ENCODE data around the gene FAM120B.
A peak's percentile ranks its signal among the peaks of the same experiment; 100 is the strongest.

The FAM120B gene

DNA sequence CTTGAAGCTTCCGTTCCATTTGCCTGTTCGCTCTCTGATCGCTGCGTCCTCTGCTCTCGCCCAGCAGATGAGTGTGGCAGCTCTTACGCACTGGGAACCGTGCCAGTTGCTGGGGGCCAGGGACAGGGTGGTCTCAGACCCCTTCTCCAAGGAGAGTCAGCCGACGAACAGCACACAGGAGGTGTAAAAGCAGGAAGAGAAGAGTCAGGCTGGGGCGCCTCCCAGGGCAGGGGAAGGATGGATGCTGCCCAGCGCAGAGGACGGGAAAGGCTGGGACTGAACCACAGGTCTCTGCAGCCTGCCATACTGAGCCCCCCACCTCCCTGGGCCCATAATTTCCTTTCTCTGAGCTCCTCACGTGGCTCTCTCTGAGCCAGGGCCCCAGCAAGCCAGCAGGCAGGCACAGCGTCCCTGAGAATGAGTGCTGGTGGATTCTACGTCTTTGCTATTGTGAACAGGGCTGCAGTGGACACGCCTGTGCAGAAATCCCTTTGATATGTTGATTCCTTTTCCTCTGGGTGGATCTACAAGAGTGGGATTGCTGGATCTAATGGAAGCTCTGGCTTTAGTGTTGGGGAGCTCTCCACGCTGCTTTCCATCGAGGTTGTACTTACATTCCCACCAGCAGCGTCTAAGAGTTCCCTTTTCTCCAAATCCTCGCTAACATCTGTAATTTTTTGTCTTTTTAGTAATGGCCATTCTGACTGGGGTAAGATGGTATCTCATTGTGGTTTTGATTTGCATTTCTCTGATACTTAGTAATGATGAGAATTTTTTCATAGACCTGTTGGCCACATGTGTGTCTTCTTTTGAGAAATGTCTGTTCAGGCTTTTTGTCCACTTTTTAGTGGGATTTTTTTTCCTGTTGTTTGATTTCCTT lies 142.4 kb downstream of the FAM120B start:
- peak; percentile 16 for DNase-seq

- DNase-seq, result no peak
Measured at GRCh38 chr6:170449835-170450753, 143.5 kb downstream of the FAM120B start.

- no peak for DNase-seq
Measured at GRCh38 chr6:170450916-170451761, 144.6 kb downstream of the FAM120B start.

DNA sequence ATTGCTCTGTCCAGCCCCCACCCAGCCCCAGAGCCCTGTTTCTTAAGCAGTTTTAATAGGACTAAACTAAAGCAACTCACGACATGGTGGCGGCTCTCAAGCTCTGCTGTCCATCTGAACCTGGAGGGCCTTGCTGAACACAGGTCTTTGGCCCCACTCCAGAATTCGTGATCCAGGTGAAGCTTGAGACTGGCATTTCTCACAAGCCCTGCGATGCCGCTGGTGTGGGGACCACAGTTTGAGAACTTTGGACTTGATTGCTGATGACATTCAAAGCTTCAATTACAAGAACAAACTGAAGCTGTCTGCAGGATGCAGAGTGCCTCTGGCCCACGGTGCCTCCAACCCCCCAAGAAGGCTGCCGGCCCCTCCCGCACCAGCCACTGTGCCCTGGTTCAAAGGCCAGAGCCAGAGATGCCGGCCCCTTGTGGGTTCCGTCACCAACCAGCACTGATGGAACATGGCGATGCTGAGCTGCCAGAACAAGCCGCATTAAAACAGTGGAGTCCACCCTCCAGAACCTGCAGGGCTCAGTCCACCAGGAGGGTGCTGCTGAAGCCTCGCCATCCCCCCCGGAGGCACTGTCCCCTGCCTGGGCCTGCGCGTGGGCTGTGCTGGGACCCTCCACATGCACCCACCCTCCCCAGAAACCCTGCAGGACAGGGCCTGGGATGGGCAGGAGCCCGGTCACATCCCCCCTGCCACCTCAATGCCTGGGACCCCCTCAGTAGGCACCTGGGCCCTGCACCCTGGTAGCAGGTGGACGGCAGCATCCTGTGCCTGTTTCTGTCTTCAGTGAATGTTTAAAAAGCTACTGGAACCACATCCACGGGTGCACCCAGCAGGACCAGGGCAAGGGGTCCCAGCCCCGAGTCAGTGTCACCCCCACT lies 145.4 kb downstream of the FAM120B start:
- no peak for DNase-seq

GRCh38 chr6:170452767-170453545 lies 146.4 kb downstream of the FAM120B start:
- DNase-seq, result no peak

DNA sequence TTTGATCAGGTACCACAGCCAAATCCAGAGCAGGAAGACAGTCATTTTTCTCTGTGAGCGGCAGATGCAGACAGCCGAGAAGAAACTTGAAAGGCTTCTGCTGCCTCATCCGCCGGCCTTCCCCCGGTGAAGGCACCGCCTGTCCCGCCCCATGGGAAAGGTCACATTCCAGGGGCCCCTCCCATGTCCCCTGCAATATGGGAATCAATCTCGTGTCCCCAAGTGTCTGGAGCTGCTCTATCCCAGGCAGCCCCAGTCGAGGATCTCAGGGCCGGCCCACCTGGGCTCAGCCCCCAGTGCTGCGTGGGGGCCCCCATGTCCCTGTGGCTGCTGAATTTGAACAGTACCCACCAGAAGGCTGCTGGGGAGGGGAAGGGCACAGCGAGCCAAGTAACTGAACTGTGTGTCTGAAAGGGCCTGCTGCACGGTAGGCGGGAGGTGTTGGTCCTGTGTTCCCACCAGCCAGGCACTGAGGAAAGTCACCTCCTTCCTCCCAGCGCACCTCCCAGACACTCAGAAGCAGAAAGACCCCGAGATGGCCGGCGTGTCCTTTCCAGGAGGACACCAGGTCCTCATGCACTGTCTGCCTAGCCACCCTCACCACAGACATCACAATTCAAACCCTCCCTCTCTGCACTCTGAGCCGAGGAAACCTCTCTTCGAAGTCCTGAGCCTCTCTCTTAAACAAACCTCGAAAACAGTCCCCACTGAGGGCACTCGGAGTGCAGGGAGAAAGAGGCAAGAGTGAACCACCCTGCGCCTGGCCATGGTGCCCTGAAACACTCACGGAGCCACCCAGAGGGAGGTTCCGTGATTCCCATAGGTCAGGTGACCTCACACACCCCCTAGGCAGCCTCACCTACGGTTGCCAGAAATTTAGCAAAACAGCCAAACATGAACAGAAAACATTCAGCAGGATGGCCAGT lies 147.3 kb downstream of the FAM120B start:
- DNase-seq, result no peak

DNA sequence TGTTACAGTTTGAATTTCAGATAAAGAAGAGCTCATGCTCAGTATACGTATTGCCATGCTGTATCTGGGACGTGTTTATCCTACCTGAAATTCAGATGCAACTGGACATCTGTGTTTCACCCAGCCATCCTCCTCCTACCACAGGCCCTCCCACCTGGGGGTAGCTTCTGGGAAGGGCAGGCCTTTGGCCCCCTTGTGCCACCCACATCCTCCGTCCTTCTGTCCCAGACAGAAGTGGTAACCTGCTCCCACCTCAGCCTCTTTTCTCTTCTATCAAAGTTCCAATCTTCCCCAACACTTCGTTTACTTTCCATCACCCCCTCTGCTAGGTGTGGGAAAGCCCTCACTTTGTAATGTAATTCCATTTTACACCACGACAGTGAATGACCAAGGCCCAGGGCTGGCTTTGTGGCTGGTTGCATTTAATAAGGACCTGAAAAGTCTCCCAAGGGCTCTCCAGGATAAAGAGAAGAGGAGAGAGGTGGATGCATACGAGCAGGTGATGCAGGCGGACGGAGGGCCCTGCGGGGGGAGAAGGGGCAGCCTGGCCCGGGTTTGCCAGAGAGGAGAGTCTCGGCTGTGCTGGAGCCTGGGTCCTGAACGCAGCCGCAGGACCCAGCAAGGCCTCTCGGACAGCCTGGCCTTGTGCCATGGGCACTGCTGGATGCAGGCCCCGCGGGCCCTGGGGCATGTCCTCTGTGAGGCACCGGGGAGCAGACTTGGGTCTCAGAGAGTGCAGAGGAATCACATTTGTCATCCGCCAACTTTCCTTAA lies 148.1 kb downstream of the FAM120B start:
- no peak for DNase-seq

DNA sequence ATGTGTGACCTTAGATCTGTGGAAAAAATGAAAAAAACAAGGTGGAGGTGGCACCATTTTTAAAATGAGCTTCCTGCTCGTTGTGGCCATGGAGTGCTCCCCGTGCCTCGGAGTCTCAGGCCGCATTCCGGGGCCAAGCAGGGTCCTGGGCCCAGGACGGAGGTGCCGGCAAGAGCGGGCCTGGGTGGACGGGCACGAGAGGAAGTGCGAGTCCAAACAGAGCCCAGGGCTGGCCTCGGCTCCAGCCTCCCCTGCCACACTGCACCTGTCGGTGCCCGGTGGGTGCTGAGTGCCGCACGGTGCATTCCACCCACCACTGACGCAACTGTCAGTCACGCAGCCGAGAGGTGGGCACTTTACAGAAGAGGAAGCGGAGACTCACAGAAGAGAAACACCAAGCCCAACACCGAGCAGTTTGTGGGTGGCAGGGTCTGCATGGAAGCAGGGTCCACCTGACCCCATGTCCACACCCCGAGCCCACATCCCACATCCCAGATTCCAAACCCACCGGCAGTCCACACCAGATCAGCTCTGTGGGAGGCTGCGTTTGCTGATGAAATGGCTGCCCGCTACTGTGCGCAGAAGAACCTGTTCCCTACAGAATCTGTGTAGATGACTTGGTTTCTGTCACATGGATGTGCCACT lies 148.9 kb downstream of the FAM120B start:
- DNase-seq, result no peak

DNA sequence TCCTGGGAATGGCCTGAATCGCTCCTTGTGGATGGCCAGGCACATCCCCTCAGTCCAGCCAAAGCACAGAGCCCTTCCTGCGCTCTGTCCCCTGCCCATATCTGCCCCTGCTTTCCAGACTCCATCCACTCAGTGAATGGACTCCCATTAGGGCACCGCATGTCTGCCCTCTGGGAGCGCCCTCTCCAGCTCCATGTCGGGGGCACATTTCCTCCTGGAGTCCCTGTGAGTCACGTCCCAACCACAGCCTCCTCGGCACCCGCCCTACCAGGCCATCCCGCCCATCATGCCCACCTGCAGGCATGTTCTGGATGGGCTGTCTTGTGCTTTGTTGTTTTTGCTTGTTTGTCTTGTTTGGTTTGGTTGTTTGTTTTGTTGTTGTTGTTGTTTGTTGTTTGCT lies 149.8 kb downstream of the FAM120B start:
- no peak for DNase-seq
